GM03348 (cell line): ENCODE results near the gene CYP1B1.
"Not testable (repeated sequence)": the region's sequence is repeated elsewhere in the genome, so short reads cannot be mapped to it uniquely, and the experiment has no call there.

Experiments
- DNase-seq: peaks from one replicate; pipeline ENCODE4 v3.0.0; 2012; ENCODE audit warnings: low spot score

Gene CYP1B1

GRCh38 chr2:38032946-38033345, 43.0 kb downstream of the CYP1B1 start:
- no peak for DNase-seq

- DNase-seq = no peak
Observed at GRCh38 chr2:38030635-38031355, 45.2 kb downstream of the CYP1B1 start.

GRCh38 chr2:38029512-38029911, 46.4 kb downstream of the CYP1B1 start:
- no peak for DNase-seq

- DNase-seq = no peak
Observed at GRCh38 chr2:38028829-38029228, 47.1 kb downstream of the CYP1B1 start.

GRCh38 chr2:38026846-38027245, 49.1 kb downstream of the CYP1B1 start:
- DNase-seq = no peak

GRCh38 chr2:38021589-38021988, 54.4 kb downstream of the CYP1B1 start:
- DNase-seq = no peak

- not testable (repeated sequence) for DNase-seq
Observed at GRCh38 chr2:38020359-38021069, 55.4 kb downstream of the CYP1B1 start.

GRCh38 chr2:38017836-38018235, 58.1 kb downstream of the CYP1B1 start:
- DNase-seq = no peak
